ENCODE measurements around the gene ATF1.
A peak's percentile ranks its signal among the peaks of the same experiment; 100 is the strongest.

ATF1 gene

DNA sequence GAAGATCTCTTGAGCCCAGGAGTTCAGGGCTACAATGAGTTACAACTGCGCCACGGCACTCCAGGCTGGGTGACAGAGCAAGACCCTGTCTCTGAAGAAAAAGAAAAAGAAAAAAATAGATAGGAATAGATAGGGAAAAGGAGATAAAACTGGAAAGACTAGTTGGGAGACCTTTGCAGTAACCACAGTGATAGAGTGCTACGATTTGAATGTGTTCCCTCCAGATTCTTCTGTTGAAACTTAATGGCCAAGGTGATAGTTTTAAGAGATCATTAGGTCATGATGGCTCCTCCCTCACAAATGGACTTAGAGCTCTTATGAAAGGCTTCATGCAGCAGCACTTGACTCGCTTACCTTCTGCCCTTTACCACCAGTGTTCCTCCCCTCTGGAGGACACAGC, 13.5 kb upstream of the ATF1 start:
- no peak overlapping the region for H3K27ac ChIP-seq (ENCODE audit: low read length)
- H3K4me1 ChIP-seq (ENCODE audit: low read length), result peaks cover 7% of the 10 kb centered on the region; the same call in 1 of the 2 replicates
- H3K9ac ChIP-seq (ENCODE audit: low read length), result no peak overlapping the region
- H3K79me2 ChIP-seq (ENCODE audit: low read length), result no peaks in the 10 kb centered on the region
- H3K36me3 ChIP-seq (replicated peaks; ENCODE audit: low read depth, low read length), result no peaks in the 10 kb centered on the region
- no peaks in the 10 kb centered on the region for H3K9me3 ChIP-seq (ENCODE audit: insufficient read depth, low read length)
- H3K4me2 ChIP-seq (ENCODE audit: low read length), result no peak overlapping the region
- H2AFZ ChIP-seq (ENCODE audit: low read depth, low read length), result no peak overlapping the region
- H3K4me3 ChIP-seq (ENCODE audit: low read length), result no peak overlapping the region
- H4K20me1 ChIP-seq (ENCODE audit: insufficient read depth, low read length), result no peaks in the 10 kb centered on the region
- no peak for TF ChIP-seq EZH2phosphoT487 (IDR thresholded peaks at IDR 0.05; ENCODE audit: low read depth)
- TF ChIP-seq, protein P1, sequence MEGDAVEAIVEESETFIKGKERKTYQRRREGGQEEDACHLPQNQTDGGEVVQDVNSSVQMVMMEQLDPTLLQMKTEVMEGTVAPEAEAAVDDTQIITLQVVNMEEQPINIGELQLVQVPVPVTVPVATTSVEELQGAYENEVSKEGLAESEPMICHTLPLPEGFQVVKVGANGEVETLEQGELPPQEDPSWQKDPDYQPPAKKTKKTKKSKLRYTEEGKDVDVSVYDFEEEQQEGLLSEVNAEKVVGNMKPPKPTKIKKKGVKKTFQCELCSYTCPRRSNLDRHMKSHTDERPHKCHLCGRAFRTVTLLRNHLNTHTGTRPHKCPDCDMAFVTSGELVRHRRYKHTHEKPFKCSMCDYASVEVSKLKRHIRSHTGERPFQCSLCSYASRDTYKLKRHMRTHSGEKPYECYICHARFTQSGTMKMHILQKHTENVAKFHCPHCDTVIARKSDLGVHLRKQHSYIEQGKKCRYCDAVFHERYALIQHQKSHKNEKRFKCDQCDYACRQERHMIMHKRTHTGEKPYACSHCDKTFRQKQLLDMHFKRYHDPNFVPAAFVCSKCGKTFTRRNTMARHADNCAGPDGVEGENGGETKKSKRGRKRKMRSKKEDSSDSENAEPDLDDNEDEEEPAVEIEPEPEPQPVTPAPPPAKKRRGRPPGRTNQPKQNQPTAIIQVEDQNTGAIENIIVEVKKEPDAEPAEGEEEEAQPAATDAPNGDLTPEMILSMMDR (IDR thresholded peaks at IDR 0.05; ENCODE audit: low read depth, low read length), result no peak
- H3K27me3 ChIP-seq (ENCODE audit: low read depth, low read length), result no peaks in the 10 kb centered on the region

DNA sequence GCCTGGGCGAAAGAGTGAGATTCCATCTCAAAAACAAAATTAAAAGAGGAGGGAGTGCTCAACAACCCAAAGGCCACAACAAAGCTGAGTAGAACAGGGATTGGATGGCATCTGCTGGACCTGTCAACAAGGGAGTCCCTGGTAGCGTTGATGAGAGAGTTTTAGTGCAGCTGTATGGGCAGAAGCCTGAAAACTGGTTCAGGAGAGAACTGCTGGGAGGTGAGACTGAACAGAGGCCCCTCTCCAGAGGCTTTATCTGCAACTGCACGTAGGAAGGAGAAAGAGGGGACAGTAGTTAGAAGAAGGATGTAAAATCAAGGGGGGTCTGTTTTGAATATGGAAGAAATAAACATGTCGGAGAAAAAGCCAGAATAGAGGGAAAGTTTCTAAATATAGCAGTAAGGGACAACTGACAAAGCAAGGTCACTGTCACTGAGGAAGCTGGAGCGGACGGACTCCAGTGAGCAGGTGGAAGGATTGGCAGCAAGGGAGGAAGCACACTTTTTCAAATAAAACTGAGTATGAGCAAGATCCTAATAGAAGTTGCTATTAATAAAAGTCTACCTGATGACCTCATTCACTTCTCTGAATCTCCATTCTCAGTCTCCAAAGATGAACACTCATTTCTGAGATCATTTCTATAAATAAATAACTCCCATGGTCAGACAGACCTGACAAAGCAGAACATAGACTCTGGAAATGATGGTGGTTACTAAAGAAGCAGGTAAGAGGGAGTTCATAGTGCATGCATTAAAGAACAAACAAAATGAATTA, 11.8 kb upstream of the ATF1 start:
- H4K20me1 ChIP-seq (ENCODE audit: insufficient read depth, low read length), result no peaks in the 10 kb centered on the region
- TF ChIP-seq EZH2phosphoT487 (IDR thresholded peaks at IDR 0.05; ENCODE audit: low read depth), result no peak
- TF ChIP-seq, protein P1 (IDR thresholded peaks at IDR 0.05; ENCODE audit: low read depth, low read length), result no peak
- no peak overlapping the region for H3K27ac ChIP-seq (ENCODE audit: low read length)
- no peaks in the 10 kb centered on the region for H3K9me3 ChIP-seq (ENCODE audit: insufficient read depth, low read length)
- no peak overlapping the region for H3K4me3 ChIP-seq (ENCODE audit: low read length)
- no peak overlapping the region for H3K4me2 ChIP-seq (ENCODE audit: low read length)
- no peaks in the 10 kb centered on the region for H3K27me3 ChIP-seq (ENCODE audit: low read depth, low read length)
- H3K36me3 ChIP-seq (replicated peaks; ENCODE audit: low read depth, low read length), result no peaks in the 10 kb centered on the region
- H2AFZ ChIP-seq (ENCODE audit: low read depth, low read length), result no peak overlapping the region
- no peaks in the 10 kb centered on the region for H3K79me2 ChIP-seq (ENCODE audit: low read length)
- H3K9ac ChIP-seq (ENCODE audit: low read length), result no peak overlapping the region
- peaks cover 7% of the 10 kb centered on the region; the same call in 1 of the 2 replicates for H3K4me1 ChIP-seq (ENCODE audit: low read length)

DNA sequence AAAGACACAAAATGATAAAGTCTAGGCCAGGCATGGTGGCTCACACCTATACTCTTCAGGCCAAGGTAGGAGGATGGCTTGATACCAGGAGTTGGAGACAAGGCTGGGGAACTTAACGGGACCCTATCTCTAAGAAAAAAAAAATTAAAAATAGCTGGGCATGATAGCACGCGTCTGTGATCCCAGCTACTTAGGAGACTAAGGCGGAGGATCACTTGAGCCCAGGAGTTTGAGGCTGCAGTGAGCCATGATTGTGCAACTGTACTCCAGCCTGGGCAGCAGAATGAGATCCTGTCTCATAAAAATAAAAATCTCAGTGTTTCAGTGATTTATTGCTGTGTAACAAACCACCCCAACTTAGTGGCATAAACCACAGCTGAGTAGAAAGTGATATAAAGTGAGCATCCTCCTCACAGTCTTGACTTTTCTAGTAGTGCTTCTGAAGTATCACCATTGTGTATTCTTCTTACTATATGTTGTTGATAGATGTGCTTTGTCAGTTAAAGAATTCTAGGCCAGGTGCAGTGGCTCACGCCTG, 10.6 kb upstream of the ATF1 start:
- H3K27ac ChIP-seq (ENCODE audit: low read length), result no peak overlapping the region
- H3K27me3 ChIP-seq (ENCODE audit: low read depth, low read length), result no peaks in the 10 kb centered on the region
- no peaks in the 10 kb centered on the region for H3K9me3 ChIP-seq (ENCODE audit: insufficient read depth, low read length)
- H2AFZ ChIP-seq (ENCODE audit: low read depth, low read length), result no peak overlapping the region
- peaks cover 7% of the 10 kb centered on the region; the same call in 1 of the 2 replicates for H3K4me1 ChIP-seq (ENCODE audit: low read length)
- H3K79me2 ChIP-seq (ENCODE audit: low read length), result no peaks in the 10 kb centered on the region
- H4K20me1 ChIP-seq (ENCODE audit: insufficient read depth, low read length), result no peaks in the 10 kb centered on the region
- H3K9ac ChIP-seq (ENCODE audit: low read length), result no peak overlapping the region
- TF ChIP-seq EZH2phosphoT487 (IDR thresholded peaks at IDR 0.05; ENCODE audit: low read depth), result no peak
- TF ChIP-seq, protein P1 (IDR thresholded peaks at IDR 0.05; ENCODE audit: low read depth, low read length), result no peak
- H3K4me3 ChIP-seq (ENCODE audit: low read length), result no peak overlapping the region
- H3K36me3 ChIP-seq (replicated peaks; ENCODE audit: low read depth, low read length), result no peaks in the 10 kb centered on the region
- H3K4me2 ChIP-seq (ENCODE audit: low read length), result no peak overlapping the region

DNA sequence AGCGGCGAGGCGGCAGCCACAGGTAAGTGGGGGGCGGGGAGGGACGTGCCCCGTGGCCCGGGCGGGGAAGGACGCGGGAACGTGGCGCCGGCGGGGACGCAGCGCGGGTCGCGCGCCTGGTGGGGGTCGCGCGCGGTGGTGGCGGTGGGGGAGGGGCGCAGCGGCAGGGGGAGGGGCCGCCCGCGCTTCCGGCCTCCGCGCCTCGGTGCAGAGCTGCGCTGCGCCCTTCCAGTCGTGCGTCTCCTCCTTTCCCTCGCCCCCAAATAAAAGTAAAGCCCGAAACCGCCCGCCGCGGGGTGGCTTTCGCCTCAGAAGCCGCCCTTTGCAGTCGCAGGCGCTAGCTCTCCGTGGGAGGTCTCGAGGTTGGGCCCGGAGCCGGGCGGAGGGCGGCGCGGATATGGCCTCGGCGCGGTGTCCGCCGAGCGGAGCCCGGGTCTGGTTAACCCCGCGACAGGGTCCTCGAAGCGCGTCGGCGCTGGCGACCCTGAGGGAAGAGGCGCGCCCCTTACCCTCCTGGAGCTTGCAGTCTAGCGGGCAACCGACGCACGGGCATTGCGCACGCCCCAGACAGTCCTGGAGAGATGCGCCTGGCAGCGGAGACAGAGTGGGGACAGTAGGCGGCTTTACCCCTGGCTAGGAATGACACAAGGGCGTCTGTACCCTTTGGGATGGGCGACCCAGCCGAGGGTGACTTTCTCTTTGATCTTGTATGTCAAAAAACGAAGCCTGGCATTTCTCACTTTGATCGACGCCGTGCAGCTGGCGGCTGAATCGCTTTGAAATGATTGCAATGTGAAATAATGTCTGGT, 589 bp downstream of the ATF1 start:
- peaks cover 16% of the 10 kb centered on the region for H3K4me1 ChIP-seq (ENCODE audit: low read length)
- no peaks in the 10 kb centered on the region for H3K9me3 ChIP-seq (ENCODE audit: insufficient read depth, low read length)
- H3K9ac ChIP-seq (ENCODE audit: low read length), result peak overlapping the region; percentile 96
- no peaks in the 10 kb centered on the region for H3K27me3 ChIP-seq (ENCODE audit: low read depth, low read length)
- peaks cover 68% of the 10 kb centered on the region for H3K79me2 ChIP-seq (ENCODE audit: low read length)
- peak overlapping the region; percentile 92 for H3K27ac ChIP-seq (ENCODE audit: low read length)
- peak overlapping the region; percentile 91 for H3K4me3 ChIP-seq (ENCODE audit: low read length)
- peak overlapping the region; percentile 86 for H2AFZ ChIP-seq (ENCODE audit: low read depth, low read length)
- peaks cover 9% of the 10 kb centered on the region for H4K20me1 ChIP-seq (ENCODE audit: insufficient read depth, low read length)
- TF ChIP-seq EZH2phosphoT487 (IDR thresholded peaks at IDR 0.05; ENCODE audit: low read depth), result no peak
- TF ChIP-seq, protein P1 (IDR thresholded peaks at IDR 0.05; ENCODE audit: low read depth, low read length), result no peak
- peaks cover 7% of the 10 kb centered on the region for H3K36me3 ChIP-seq (replicated peaks; ENCODE audit: low read depth, low read length)
- peak overlapping the region; percentile 88 for H3K4me2 ChIP-seq (ENCODE audit: low read length)
